Panc1 (cell line): ENCODE data around the gene CCN6. TPM values are rescaled to one million over a fixed set of nuclear protein-coding genes. Genes with fewer than 3 reads are reported as not detected.

ENCODE experiments used
- ATAC-seq: fragments of 200-7000 bp; cut with Tn5 transposase; 2 replicates; pipeline ENCODE4 v1.9.1; 2020; ENCODE audit warnings: mild to moderate bottlenecking, moderate library complexity
- BruUV-seq: library from RNA; stranded (reverse); fragments of 400-500 nt; replicated peaks from 2 replicates; lab custom pipeline; 2021; lab: Mats Ljungman, UMichigan
- CTCF ChIA-PET: fragments of 300-600 bp; sonication (Branson Sonifier 250); formaldehyde crosslinking; loops from one replicate; lab custom pipeline; 2022; ENCODE audit warnings: antibody characterized with exemption; lab: Charles Lee
- POLR2A ChIA-PET: fragments of 300-600 bp; sonication (Branson Sonifier 250); formaldehyde crosslinking; loops from one replicate; lab custom pipeline; 2022; ENCODE audit warnings: antibody characterized with exemption; lab: Charles Lee
- DNase-seq: peaks from one replicate; pipeline ENCODE4 v3.0.0-alpha.2; 2010; ENCODE audit warnings: low read depth, low spot score
- H3K27ac ChIP-seq: 2 replicates; pipeline ENCODE4 v1.5.1; 2011; ENCODE audit warnings: mild to moderate bottlenecking, low read length, inconsistent platforms
- H3K27me3 ChIP-seq: fragments of 200-500 bp; sonication (Bioruptor generic); 2 replicates; pipeline ENCODE4 v1.6.0; 2014; ENCODE audit warnings: low read length, inconsistent platforms; ENCODE audit not compliant: control insufficient read depth, insufficient read depth
- H3K36me3 ChIP-seq: fragments of 200-500 bp; sonication (Bioruptor generic); 2 replicates; pipeline ENCODE4 v1.5.1; 2014; ENCODE audit warnings: inconsistent platforms, mild to moderate bottlenecking, low read length, moderate library complexity; ENCODE audit not compliant: control insufficient read depth, insufficient read depth
- H3K4me1 ChIP-seq: 2 replicates; pipeline ENCODE4 v1.5.1; 2011; ENCODE audit warnings: inconsistent platforms, mild to moderate bottlenecking, low read length, moderate library complexity; ENCODE audit not compliant: control insufficient read depth, insufficient read depth
- H3K4me3 ChIP-seq, 2 experiments: 2 replicates each; pipeline ENCODE4 v1.5.1; 2011 to 2012; ENCODE audit warnings: low read depth in 2 of 2, low read length in 2 of 2, mild to moderate bottlenecking in 2 of 2, inconsistent platforms in 1 of 2, moderate library complexity in 1 of 2
- H3K9me3 ChIP-seq: fragments of 200-500 bp; sonication (Bioruptor generic); 2 replicates; pipeline ENCODE4 v1.5.1; 2014; ENCODE audit warnings: low read depth, mild to moderate bottlenecking, inconsistent platforms, low read length, moderate library complexity; ENCODE audit not compliant: control insufficient read depth, insufficient read depth
- POLR2AphosphoS5 ChIP-seq: IDR thresholded peaks from 2 replicates; pipeline ENCODE4 v1.6.1; 2012; ENCODE audit warnings: mild to moderate bottlenecking, low read depth, low read length, moderate library complexity
- SIN3A ChIP-seq: IDR thresholded peaks from 2 replicates; pipeline ENCODE4 v1.6.1; 2012; ENCODE audit warnings: low read depth, mild to moderate bottlenecking, low read length, moderate library complexity, borderline replicate concordance; ENCODE audit not compliant: insufficient read depth
- TCF7L2 ChIP-seq: IDR thresholded peaks from 2 replicates; pipeline ENCODE4 v1.6.1; 2011; ENCODE audit warnings: mild to moderate bottlenecking, low read depth, low read length, inconsistent platforms
- in situ Hi-C: cut with HindIII; loops from 2 replicates; pipeline ENCODE4 v1.10.0; 2016; ENCODE audit warnings: low sequenced_read_pairs, low pct_unique_long_range_greater_than_20kb
- intact Hi-C: fragments of 100-400 bp; cut with micrococcal nuclease; formaldehyde crosslinking; loops from one replicate; pipeline ENCODE4 v1.10.0; 2022; ENCODE audit not compliant: unreplicated experiment
- total RNA-seq: library from RNA; stranded (reverse); gene quantifications from one replicate; pipeline ENCODE4 v1.2.1, GENCODE V29; 2021; ENCODE audit not compliant: unreplicated experiment
- TF ChIP-seq, protein P1 (sequence below), 2 experiments: IDR thresholded peaks; 2 replicates each; pipeline ENCODE4 v1.6.1; 2011 to 2012; ENCODE audit warnings: low read depth in 2 of 2, control low read depth in 1 of 2, low read length in 1 of 2, mild to moderate bottlenecking in 1 of 2, moderate library complexity in 1 of 2; ENCODE audit not compliant: insufficient read depth in 1 of 2
- TF ChIP-seq, protein P2 (sequence below): fragments of 450-650 bp; IDR thresholded peaks from 2 replicates; pipeline ENCODE4 v1.5.1; 2017; ENCODE audit warnings: mild to moderate bottlenecking

Gene CCN6
- total RNA-seq, 1 experiment from 2014 or later = 3.0 TPM

GRCh38 chr6:112117554-112117953 lies 63.6 kb downstream of the CCN6 start:
- no TSS peak for BruUV-seq
- ChIA-PET CTCF (no interaction called here), POLR2A (no interaction called here)
- Histone ChIP-seq H3K9me3 (no peaks in the 10 kb centered on the region), H3K36me3 (no peaks in the 10 kb centered on the region), H3K27me3 (no peaks in the 10 kb centered on the region), H3K4me1 (no peaks in the 10 kb centered on the region), H3K4me3 (no peak overlapping the region), H3K27ac (no peak overlapping the region)
- TF ChIP-seq SIN3A = no peak
- TF ChIP-seq TCF7L2 = no peak
- TF ChIP-seq, protein P1, sequence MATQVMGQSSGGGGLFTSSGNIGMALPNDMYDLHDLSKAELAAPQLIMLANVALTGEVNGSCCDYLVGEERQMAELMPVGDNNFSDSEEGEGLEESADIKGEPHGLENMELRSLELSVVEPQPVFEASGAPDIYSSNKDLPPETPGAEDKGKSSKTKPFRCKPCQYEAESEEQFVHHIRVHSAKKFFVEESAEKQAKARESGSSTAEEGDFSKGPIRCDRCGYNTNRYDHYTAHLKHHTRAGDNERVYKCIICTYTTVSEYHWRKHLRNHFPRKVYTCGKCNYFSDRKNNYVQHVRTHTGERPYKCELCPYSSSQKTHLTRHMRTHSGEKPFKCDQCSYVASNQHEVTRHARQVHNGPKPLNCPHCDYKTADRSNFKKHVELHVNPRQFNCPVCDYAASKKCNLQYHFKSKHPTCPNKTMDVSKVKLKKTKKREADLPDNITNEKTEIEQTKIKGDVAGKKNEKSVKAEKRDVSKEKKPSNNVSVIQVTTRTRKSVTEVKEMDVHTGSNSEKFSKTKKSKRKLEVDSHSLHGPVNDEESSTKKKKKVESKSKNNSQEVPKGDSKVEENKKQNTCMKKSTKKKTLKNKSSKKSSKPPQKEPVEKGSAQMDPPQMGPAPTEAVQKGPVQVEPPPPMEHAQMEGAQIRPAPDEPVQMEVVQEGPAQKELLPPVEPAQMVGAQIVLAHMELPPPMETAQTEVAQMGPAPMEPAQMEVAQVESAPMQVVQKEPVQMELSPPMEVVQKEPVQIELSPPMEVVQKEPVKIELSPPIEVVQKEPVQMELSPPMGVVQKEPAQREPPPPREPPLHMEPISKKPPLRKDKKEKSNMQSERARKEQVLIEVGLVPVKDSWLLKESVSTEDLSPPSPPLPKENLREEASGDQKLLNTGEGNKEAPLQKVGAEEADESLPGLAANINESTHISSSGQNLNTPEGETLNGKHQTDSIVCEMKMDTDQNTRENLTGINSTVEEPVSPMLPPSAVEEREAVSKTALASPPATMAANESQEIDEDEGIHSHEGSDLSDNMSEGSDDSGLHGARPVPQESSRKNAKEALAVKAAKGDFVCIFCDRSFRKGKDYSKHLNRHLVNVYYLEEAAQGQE (IDR thresholded peaks at IDR 0.05; ENCODE audit: insufficient read depth in 1 of 2, low read depth in 2 of 2, low read length in 1 of 2) = no peak
- TF ChIP-seq, protein P2, sequence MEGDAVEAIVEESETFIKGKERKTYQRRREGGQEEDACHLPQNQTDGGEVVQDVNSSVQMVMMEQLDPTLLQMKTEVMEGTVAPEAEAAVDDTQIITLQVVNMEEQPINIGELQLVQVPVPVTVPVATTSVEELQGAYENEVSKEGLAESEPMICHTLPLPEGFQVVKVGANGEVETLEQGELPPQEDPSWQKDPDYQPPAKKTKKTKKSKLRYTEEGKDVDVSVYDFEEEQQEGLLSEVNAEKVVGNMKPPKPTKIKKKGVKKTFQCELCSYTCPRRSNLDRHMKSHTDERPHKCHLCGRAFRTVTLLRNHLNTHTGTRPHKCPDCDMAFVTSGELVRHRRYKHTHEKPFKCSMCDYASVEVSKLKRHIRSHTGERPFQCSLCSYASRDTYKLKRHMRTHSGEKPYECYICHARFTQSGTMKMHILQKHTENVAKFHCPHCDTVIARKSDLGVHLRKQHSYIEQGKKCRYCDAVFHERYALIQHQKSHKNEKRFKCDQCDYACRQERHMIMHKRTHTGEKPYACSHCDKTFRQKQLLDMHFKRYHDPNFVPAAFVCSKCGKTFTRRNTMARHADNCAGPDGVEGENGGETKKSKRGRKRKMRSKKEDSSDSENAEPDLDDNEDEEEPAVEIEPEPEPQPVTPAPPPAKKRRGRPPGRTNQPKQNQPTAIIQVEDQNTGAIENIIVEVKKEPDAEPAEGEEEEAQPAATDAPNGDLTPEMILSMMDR = no peak
- no peak for TF ChIP-seq POLR2AphosphoS5
- DNase-seq (no peak), ATAC-seq (peak; percentile 45)
- in situ Hi-C loops = no loop called here
- intact Hi-C loops = no loop called here

DNA sequence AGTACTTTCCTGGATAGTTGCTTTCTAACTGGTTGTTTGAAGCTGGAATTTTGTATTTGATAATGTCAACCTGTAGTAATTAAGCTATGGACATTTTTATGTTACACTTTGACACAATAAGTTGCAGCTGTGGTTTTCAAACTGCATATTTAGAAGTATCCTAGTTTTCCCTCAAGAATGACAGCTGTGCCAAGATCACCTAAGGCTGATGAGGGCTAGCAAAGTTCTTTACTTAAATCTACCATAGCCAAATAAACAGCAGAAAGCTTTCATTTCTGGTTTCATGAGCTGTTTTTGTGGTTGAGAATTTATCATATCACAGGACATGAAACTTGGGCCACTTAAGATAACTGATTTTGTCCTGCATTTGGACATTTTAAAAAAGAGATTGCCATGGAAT lies 64.1 kb downstream of the CCN6 start:
- no peak overlapping the region for H3K27ac ChIP-seq
- BruUV-seq = no TSS peak
- POLR2A ChIA-PET = no interaction called here

More for the DNA sequence above, 64.1 kb downstream of the CCN6 start:
- Histone ChIP-seq H3K4me1 (no peaks in the 10 kb centered on the region), H3K27me3 (no peaks in the 10 kb centered on the region), H3K9me3 (no peaks in the 10 kb centered on the region), H3K4me3 (no peak overlapping the region), H3K36me3 (no peaks in the 10 kb centered on the region)
- in situ Hi-C loops (no loop called here), intact Hi-C loops (no loop called here)
- no peak for TF ChIP-seq SIN3A
- no peak for TF ChIP-seq TCF7L2
- TF ChIP-seq POLR2AphosphoS5 = no peak
- TF ChIP-seq, protein P2 = no peak
- TF ChIP-seq, protein P1 (IDR thresholded peaks at IDR 0.05; ENCODE audit: insufficient read depth in 1 of 2, low read depth in 2 of 2, low read length in 1 of 2) = no peak
- CTCF ChIA-PET = no interaction called here
- ATAC-seq (no peak), DNase-seq (no peak)

Other genes with a start within 250 kb of the CCN6 start
- gene FYN, start 180.7 kb upstream of the CCN6 start, total RNA-seq = 4.2 TPM
- gene TUBE1, start 33.4 kb downstream of the CCN6 start, total RNA-seq = 22.3 TPM
- 12.0 TPM for gene FAM229B, start 33.5 kb downstream of the CCN6 start, total RNA-seq
- gene LAMA4, start 200.5 kb downstream of the CCN6 start, total RNA-seq = 11.9 TPM